HepG2 (cell line): ENCODE measurements around the gene SURF1.

ENCODE experiments used
- ZNF274 ChIP-seq: sonication (generic); formaldehyde crosslinking; IDR thresholded peaks from 2 replicates; pipeline ENCODE4 v1.5.1; 2020; ENCODE audit warnings: mild to moderate bottlenecking, missing genetic modification reagents
- TF ChIP-seq, protein P1 (sequence below): sonication (generic); formaldehyde crosslinking; IDR thresholded peaks from 2 replicates; pipeline ENCODE4 v1.5.0; 2020; ENCODE audit warnings: mild to moderate bottlenecking, missing genetic modification reagents, moderate library complexity
- TF ChIP-seq, protein P2 (sequence below): sonication (generic); formaldehyde crosslinking; IDR thresholded peaks from 2 replicates; pipeline ENCODE4 v1.9.0; 2021; ENCODE audit warnings: missing genetic modification reagents, borderline replicate concordance
- TF ChIP-seq, protein P3 (sequence below): sonication (generic); formaldehyde crosslinking; IDR thresholded peaks from 2 replicates; pipeline ENCODE4 v1.4.0; 2020; ENCODE audit warnings: low read depth, missing genetic modification reagents

DNA sequence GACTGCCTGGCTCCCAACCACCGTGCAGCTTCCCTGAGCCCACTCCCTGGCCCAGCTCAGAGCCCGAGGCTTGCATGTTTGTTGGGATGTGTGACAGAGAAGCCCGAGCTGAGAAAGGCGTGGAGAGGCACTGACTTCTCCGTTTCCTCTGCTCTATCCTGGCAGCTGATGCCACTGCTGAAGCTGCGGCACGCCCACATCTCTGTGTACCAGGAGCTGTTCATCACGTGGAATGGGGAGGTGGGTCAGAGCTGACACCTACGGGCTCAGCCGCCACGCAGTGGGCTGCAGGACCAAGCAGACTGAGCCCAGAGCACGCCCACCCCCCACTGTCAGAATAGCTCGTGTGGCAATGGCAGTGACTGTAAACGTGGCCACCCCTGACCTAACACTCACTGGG, 29.2 kb upstream of the SURF1 start:
- TF ChIP-seq, protein P1, sequence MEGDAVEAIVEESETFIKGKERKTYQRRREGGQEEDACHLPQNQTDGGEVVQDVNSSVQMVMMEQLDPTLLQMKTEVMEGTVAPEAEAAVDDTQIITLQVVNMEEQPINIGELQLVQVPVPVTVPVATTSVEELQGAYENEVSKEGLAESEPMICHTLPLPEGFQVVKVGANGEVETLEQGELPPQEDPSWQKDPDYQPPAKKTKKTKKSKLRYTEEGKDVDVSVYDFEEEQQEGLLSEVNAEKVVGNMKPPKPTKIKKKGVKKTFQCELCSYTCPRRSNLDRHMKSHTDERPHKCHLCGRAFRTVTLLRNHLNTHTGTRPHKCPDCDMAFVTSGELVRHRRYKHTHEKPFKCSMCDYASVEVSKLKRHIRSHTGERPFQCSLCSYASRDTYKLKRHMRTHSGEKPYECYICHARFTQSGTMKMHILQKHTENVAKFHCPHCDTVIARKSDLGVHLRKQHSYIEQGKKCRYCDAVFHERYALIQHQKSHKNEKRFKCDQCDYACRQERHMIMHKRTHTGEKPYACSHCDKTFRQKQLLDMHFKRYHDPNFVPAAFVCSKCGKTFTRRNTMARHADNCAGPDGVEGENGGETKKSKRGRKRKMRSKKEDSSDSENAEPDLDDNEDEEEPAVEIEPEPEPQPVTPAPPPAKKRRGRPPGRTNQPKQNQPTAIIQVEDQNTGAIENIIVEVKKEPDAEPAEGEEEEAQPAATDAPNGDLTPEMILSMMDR (CRISPR knock-in tag): no peak
- TF ChIP-seq, protein P2, sequence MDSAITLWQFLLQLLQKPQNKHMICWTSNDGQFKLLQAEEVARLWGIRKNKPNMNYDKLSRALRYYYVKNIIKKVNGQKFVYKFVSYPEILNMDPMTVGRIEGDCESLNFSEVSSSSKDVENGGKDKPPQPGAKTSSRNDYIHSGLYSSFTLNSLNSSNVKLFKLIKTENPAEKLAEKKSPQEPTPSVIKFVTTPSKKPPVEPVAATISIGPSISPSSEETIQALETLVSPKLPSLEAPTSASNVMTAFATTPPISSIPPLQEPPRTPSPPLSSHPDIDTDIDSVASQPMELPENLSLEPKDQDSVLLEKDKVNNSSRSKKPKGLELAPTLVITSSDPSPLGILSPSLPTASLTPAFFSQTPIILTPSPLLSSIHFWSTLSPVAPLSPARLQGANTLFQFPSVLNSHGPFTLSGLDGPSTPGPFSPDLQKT: no peak
- TF ChIP-seq, protein P3, sequence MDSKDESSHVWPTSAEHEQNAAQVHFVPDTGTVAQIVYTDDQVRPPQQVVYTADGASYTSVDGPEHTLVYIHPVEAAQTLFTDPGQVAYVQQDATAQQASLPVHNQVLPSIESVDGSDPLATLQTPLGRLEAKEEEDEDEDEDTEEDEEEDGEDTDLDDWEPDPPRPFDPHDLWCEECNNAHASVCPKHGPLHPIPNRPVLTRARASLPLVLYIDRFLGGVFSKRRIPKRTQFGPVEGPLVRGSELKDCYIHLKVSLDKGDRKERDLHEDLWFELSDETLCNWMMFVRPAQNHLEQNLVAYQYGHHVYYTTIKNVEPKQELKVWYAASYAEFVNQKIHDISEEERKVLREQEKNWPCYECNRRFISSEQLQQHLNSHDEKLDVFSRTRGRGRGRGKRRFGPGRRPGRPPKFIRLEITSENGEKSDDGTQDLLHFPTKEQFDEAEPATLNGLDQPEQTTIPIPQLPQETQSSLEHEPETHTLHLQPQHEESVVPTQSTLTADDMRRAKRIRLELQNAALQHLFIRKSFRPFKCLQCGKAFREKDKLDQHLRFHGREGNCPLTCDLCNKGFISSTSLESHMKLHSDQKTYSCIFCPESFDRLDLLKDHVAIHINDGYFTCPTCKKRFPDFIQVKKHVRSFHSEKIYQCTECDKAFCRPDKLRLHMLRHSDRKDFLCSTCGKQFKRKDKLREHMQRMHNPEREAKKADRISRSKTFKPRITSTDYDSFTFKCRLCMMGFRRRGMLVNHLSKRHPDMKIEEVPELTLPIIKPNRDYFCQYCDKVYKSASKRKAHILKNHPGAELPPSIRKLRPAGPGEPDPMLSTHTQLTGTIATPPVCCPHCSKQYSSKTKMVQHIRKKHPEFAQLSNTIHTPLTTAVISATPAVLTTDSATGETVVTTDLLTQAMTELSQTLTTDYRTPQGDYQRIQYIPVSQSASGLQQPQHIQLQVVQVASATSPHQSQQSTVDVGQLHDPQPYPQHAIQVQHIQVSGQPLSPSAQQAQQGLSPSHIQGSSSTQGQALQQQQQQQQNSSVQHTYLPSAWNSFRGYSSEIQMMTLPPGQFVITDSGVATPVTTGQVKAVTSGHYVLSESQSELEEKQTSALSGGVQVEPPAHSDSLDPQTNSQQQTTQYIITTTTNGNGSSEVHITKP (CRISPR knock-in tag): no peak
- no peak for TF ChIP-seq ZNF274 (CRISPR knock-in tag)
